Measurements from ENCODE around the gene HSD17B14. TPM values are rescaled to one million over a fixed set of nuclear protein-coding genes. Genes with fewer than 3 reads are reported as not detected.

Gene HSD17B14
- total and polyA plus RNA-seq, 2 of the 13 experiments (the other 11 are each of a cell fraction or from before 2014, with no cell fraction given) = 0.58 to 1.2 TPM

- TF ChIP-seq ZNF687 (CRISPR knock-in tag; IDR thresholded peaks at IDR 0.05) = peak; percentile 56
- no peak for TF ChIP-seq ZNF780A (CRISPR knock-in tag; IDR thresholded peaks at IDR 0.05)
- 0 out of 2 replicates have a peak, but pooled peaks have one; percentile 12 for TF ChIP-seq SP5 (CRISPR knock-in tag; IDR thresholded peaks at IDR 0.05; ENCODE audit: borderline replicate concordance, low read depth)
- no peak for TF ChIP-seq ZBTB43 (CRISPR knock-in tag; conservative IDR thresholded peaks at IDR 0.05)
- peak; percentile 48; the same call in 1 of the 2 replicates for TF ChIP-seq SP4 (CRISPR knock-in tag; IDR thresholded peaks at IDR 0.05)
- TF ChIP-seq HNRNPH1 (optimal IDR thresholded peaks at IDR 0.05; ENCODE audit: low read depth, low read length) = no peak
- peak; percentile 78; the same call in 1 of the 2 replicates for TF ChIP-seq TFAP4 (IDR thresholded peaks at IDR 0.05; ENCODE audit: borderline replicate concordance, low read depth)
- peak; percentile 33; the same call in 1 of the 2 replicates for TF ChIP-seq MXD1 (CRISPR knock-in tag; IDR thresholded peaks at IDR 0.05)
- TF ChIP-seq NFYC (CRISPR knock-in tag; IDR thresholded peaks at IDR 0.05) = peak; percentile 74
- TF ChIP-seq ATF7-NPFF (CRISPR knock-in tag; IDR thresholded peaks at IDR 0.05; ENCODE audit: low read depth) = 0 out of 2 replicates have a peak, but pooled peaks have one; percentile 15
- TF ChIP-seq NCOA2 (CRISPR knock-in tag; IDR thresholded peaks at IDR 0.05) = no peak
- peak; percentile 96 for TF ChIP-seq AGO1 (IDR thresholded peaks at IDR 0.05; ENCODE audit: low read depth, low read length, poor library complexity, severe bottlenecking)
- TF ChIP-seq AKAP8 (CRISPR knock-in tag; IDR thresholded peaks at IDR 0.05) = peak; percentile 99
- TF ChIP-seq KLF12 (CRISPR knock-in tag; IDR thresholded peaks at IDR 0.05; ENCODE audit: borderline replicate concordance) = peak; percentile 31; the same call in 1 of the 2 replicates
- TF ChIP-seq, protein P1, sequence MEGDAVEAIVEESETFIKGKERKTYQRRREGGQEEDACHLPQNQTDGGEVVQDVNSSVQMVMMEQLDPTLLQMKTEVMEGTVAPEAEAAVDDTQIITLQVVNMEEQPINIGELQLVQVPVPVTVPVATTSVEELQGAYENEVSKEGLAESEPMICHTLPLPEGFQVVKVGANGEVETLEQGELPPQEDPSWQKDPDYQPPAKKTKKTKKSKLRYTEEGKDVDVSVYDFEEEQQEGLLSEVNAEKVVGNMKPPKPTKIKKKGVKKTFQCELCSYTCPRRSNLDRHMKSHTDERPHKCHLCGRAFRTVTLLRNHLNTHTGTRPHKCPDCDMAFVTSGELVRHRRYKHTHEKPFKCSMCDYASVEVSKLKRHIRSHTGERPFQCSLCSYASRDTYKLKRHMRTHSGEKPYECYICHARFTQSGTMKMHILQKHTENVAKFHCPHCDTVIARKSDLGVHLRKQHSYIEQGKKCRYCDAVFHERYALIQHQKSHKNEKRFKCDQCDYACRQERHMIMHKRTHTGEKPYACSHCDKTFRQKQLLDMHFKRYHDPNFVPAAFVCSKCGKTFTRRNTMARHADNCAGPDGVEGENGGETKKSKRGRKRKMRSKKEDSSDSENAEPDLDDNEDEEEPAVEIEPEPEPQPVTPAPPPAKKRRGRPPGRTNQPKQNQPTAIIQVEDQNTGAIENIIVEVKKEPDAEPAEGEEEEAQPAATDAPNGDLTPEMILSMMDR (CRISPR knock-in tag; IDR thresholded peaks at IDR 0.05) = 0 out of 2 replicates have a peak, but pooled peaks have one; percentile 12
- peak; percentile 48 for TF ChIP-seq SAP130 (CRISPR knock-in tag; IDR thresholded peaks at IDR 0.05; ENCODE audit: low read depth)
- TF ChIP-seq POLR2G (IDR thresholded peaks at IDR 0.05; ENCODE audit: low read depth, low read length) = peak; percentile 65
- peak; percentile 65 for TF ChIP-seq SRSF1 (optimal IDR thresholded peaks at IDR 0.05; ENCODE audit: low read depth, low read length)
- TF ChIP-seq MAFG (CRISPR knock-in tag; IDR thresholded peaks at IDR 0.05) = no peak
Measured at GRCh38 chr19:48812094-48812929, 24.0 kb downstream of the HSD17B14 start (continued).

Measured in HepG2 (cell line).